ENCODE results near the gene MTF2.

The MTF2 gene

GRCh38 chr1:93056214-93056613, 22.9 kb upstream of the MTF2 start:
- Histone ChIP-seq H2AFZ (ENCODE audit: low read length) (no peak overlapping the region), H3K79me1 (ENCODE audit: low read depth, low read length) (no peaks in the 10 kb centered on the region), H2AK5ac (ENCODE audit: low read depth, low read length) (no peak overlapping the region), H2BK5ac (ENCODE audit: low read length) (no peak overlapping the region), H3K9me3 (replicated peaks in 1 of 2; ENCODE audit: control insufficient read depth in 2 of 2, insufficient read depth in 1 of 2, low read depth in 1 of 2, low read length in 2 of 2) (no peaks in the 10 kb centered on the region), H2BK15ac (ENCODE audit: low read length) (no peak overlapping the region), H4K8ac (ENCODE audit: low read depth, low read length) (no peak overlapping the region), H3K4me1 (ENCODE audit: control insufficient read depth in 2 of 2, insufficient read depth in 1 of 2, low read depth in 1 of 2, low read length in 2 of 2) (no peaks in the 10 kb centered on the region), H3K27ac (replicated peaks; ENCODE audit: low read length) (no peak overlapping the region), H3K27me3 (ENCODE audit: control insufficient read depth in 3 of 3, insufficient read depth in 3 of 3, low read depth in 1 of 3, low read length in 3 of 3) (no peaks in the 10 kb centered on the region), H3K36me3 (replicated peaks in 1 of 2; ENCODE audit: control insufficient read depth in 2 of 2, insufficient read depth in 2 of 2, low read length in 2 of 2) (no peaks in the 10 kb centered on the region), H2BK120ac (ENCODE audit: low read depth, low read length) (no peak overlapping the region), H4K91ac (ENCODE audit: low read depth, low read length, poor library complexity) (no peak overlapping the region), H3K23ac (ENCODE audit: low read depth, low read length, poor library complexity) (no peak overlapping the region), H3K4me2 (ENCODE audit: insufficient read depth, low read length, poor library complexity, severe bottlenecking) (no peak overlapping the region), H3K9ac (ENCODE audit: low read depth, low read length, poor library complexity) (no peak overlapping the region), H2BK12ac (ENCODE audit: low read length) (no peak overlapping the region), H3K4me3 (ENCODE audit: low read length in 2 of 2) (no peak overlapping the region), H3K14ac (ENCODE audit: low read length) (no peak overlapping the region), H3K18ac (ENCODE audit: low read length) (no peak overlapping the region), H3K4ac (ENCODE audit: low read length) (no peak overlapping the region)
- DNase-seq (ENCODE audit: low spot score): no peak
- WGBS, 2 donors (ENCODE audit: extremely low coverage in 2 of 2, insufficient read length in 2 of 2, insufficient replicate concordance in 1 of 2): no CpG with 5 or more reads among the region's 4 CpGs

GRCh38 chr1:93056649-93057048, 22.4 kb upstream of the MTF2 start:
- Histone ChIP-seq H4K8ac (ENCODE audit: low read depth, low read length) (no peak overlapping the region), H3K4ac (ENCODE audit: low read length) (no peak overlapping the region), H3K9ac (ENCODE audit: low read depth, low read length, poor library complexity) (no peak overlapping the region), H3K23ac (ENCODE audit: low read depth, low read length, poor library complexity) (no peak overlapping the region), H3K79me1 (ENCODE audit: low read depth, low read length) (no peaks in the 10 kb centered on the region), H3K14ac (ENCODE audit: low read length) (no peak overlapping the region), H4K91ac (ENCODE audit: low read depth, low read length, poor library complexity) (no peak overlapping the region), H3K27ac (replicated peaks; ENCODE audit: low read length) (no peak overlapping the region), H3K4me1 (ENCODE audit: control insufficient read depth in 2 of 2, insufficient read depth in 1 of 2, low read depth in 1 of 2, low read length in 2 of 2) (no peaks in the 10 kb centered on the region), H3K9me3 (replicated peaks in 1 of 2; ENCODE audit: control insufficient read depth in 2 of 2, insufficient read depth in 1 of 2, low read depth in 1 of 2, low read length in 2 of 2) (no peaks in the 10 kb centered on the region), H3K36me3 (replicated peaks in 1 of 2; ENCODE audit: control insufficient read depth in 2 of 2, insufficient read depth in 2 of 2, low read length in 2 of 2) (no peaks in the 10 kb centered on the region), H2BK15ac (ENCODE audit: low read length) (no peak overlapping the region), H2BK12ac (ENCODE audit: low read length) (no peak overlapping the region), H3K18ac (ENCODE audit: low read length) (no peak overlapping the region), H3K4me3 (ENCODE audit: low read length in 2 of 2) (no peak overlapping the region), H2AFZ (ENCODE audit: low read length) (no peak overlapping the region), H2BK120ac (ENCODE audit: low read depth, low read length) (no peak overlapping the region), H3K27me3 (ENCODE audit: control insufficient read depth in 3 of 3, insufficient read depth in 3 of 3, low read depth in 1 of 3, low read length in 3 of 3) (no peaks in the 10 kb centered on the region), H2BK5ac (ENCODE audit: low read length) (no peak overlapping the region), H2AK5ac (ENCODE audit: low read depth, low read length) (no peak overlapping the region), H3K4me2 (ENCODE audit: insufficient read depth, low read length, poor library complexity, severe bottlenecking) (no peak overlapping the region)
- DNase-seq (ENCODE audit: low spot score): no peak
- WGBS, 2 donors (ENCODE audit: extremely low coverage in 2 of 2, insufficient read length in 2 of 2, insufficient replicate concordance in 1 of 2): no CpG with 5 or more reads among the region's 2 CpGs

- H3K4ac ChIP-seq (ENCODE audit: low read length): no peak overlapping the region
- H2BK120ac ChIP-seq (ENCODE audit: low read depth, low read length): no peak overlapping the region
- no peak overlapping the region for H3K18ac ChIP-seq (ENCODE audit: low read length)
- no peak overlapping the region for H2AK5ac ChIP-seq (ENCODE audit: low read depth, low read length)
- WGBS, 2 donors (ENCODE audit: extremely low coverage in 2 of 2, insufficient read length in 2 of 2, insufficient replicate concordance in 1 of 2): no CpG with 5 or more reads among the region's 3 CpGs
- H3K27ac ChIP-seq (replicated peaks; ENCODE audit: low read length): no peak overlapping the region
- H2BK12ac ChIP-seq (ENCODE audit: low read length): no peak overlapping the region
- no peak overlapping the region for H2BK15ac ChIP-seq (ENCODE audit: low read length)
- no peak overlapping the region for H3K23ac ChIP-seq (ENCODE audit: low read depth, low read length, poor library complexity)
- no peak overlapping the region for H4K91ac ChIP-seq (ENCODE audit: low read depth, low read length, poor library complexity)
- H3K4me1 ChIP-seq (ENCODE audit: control insufficient read depth in 2 of 2, insufficient read depth in 1 of 2, low read depth in 1 of 2, low read length in 2 of 2): no peaks in the 10 kb centered on the region
- DNase-seq (ENCODE audit: low spot score): no peak
- no peak overlapping the region for H3K14ac ChIP-seq (ENCODE audit: low read length)
- no peak overlapping the region for H2AFZ ChIP-seq (ENCODE audit: low read length)
- H3K27me3 ChIP-seq (ENCODE audit: control insufficient read depth in 3 of 3, insufficient read depth in 3 of 3, low read depth in 1 of 3, low read length in 3 of 3): peaks cover 0 to 10% (median 0%) of the 10 kb centered on the region in 3 experiments
- H3K4me2 ChIP-seq (ENCODE audit: insufficient read depth, low read length, poor library complexity, severe bottlenecking): no peak overlapping the region
- no peaks in the 10 kb centered on the region for H3K36me3 ChIP-seq (replicated peaks in 1 of 2; ENCODE audit: control insufficient read depth in 2 of 2, insufficient read depth in 2 of 2, low read length in 2 of 2)
- no peak overlapping the region for H3K9ac ChIP-seq (ENCODE audit: low read depth, low read length, poor library complexity)
- H3K4me3 ChIP-seq (ENCODE audit: low read length in 2 of 2): no peak overlapping the region
- no peaks in the 10 kb centered on the region for H3K9me3 ChIP-seq (replicated peaks in 1 of 2; ENCODE audit: control insufficient read depth in 2 of 2, insufficient read depth in 1 of 2, low read depth in 1 of 2, low read length in 2 of 2)
- no peak overlapping the region for H4K8ac ChIP-seq (ENCODE audit: low read depth, low read length)
- no peaks in the 10 kb centered on the region for H3K79me1 ChIP-seq (ENCODE audit: low read depth, low read length)
- no peak overlapping the region for H2BK5ac ChIP-seq (ENCODE audit: low read length)
Measured at GRCh38 chr1:93061895-93062792, 16.9 kb upstream of the MTF2 start.

- Histone ChIP-seq H3K4me2 (ENCODE audit: insufficient read depth, low read length, poor library complexity, severe bottlenecking) (no peak overlapping the region), H3K9me3 (replicated peaks in 1 of 2; ENCODE audit: control insufficient read depth in 2 of 2, insufficient read depth in 1 of 2, low read depth in 1 of 2, low read length in 2 of 2) (no peaks in the 10 kb centered on the region), H4K91ac (ENCODE audit: low read depth, low read length, poor library complexity) (no peak overlapping the region), H4K8ac (ENCODE audit: low read depth, low read length) (no peak overlapping the region), H2AK5ac (ENCODE audit: low read depth, low read length) (no peak overlapping the region), H2BK120ac (ENCODE audit: low read depth, low read length) (no peak overlapping the region), H2BK12ac (ENCODE audit: low read length) (no peak overlapping the region), H2BK5ac (ENCODE audit: low read length) (no peak overlapping the region), H3K4me3 (ENCODE audit: low read length in 2 of 2) (no peak overlapping the region), H3K23ac (ENCODE audit: low read depth, low read length, poor library complexity) (no peak overlapping the region), H3K4me1 (ENCODE audit: control insufficient read depth in 2 of 2, insufficient read depth in 1 of 2, low read depth in 1 of 2, low read length in 2 of 2) (no peaks in the 10 kb centered on the region), H3K79me1 (ENCODE audit: low read depth, low read length) (no peaks in the 10 kb centered on the region), H3K4ac (ENCODE audit: low read length) (no peak overlapping the region), H2BK15ac (ENCODE audit: low read length) (no peak overlapping the region), H3K36me3 (replicated peaks in 1 of 2; ENCODE audit: control insufficient read depth in 2 of 2, insufficient read depth in 2 of 2, low read length in 2 of 2) (peaks cover 0 to 4% of the 10 kb centered on the region in 2 donors), H3K9ac (ENCODE audit: low read depth, low read length, poor library complexity) (no peak overlapping the region), H2AFZ (ENCODE audit: low read length) (no peak overlapping the region), H3K14ac (ENCODE audit: low read length) (no peak overlapping the region), H3K27ac (replicated peaks; ENCODE audit: low read length) (no peak overlapping the region), H3K18ac (ENCODE audit: low read length) (no peak overlapping the region), H3K27me3 (ENCODE audit: control insufficient read depth in 3 of 3, insufficient read depth in 3 of 3, low read depth in 1 of 3, low read length in 3 of 3) (no peaks in the 10 kb centered on the region)
- DNase-seq (ENCODE audit: low spot score): no peak
- WGBS, 2 donors (ENCODE audit: extremely low coverage in 2 of 2, insufficient read length in 2 of 2, insufficient replicate concordance in 1 of 2): no CpG with 5 or more reads among the region's 4 CpGs
Measured at GRCh38 chr1:93076268-93076667, 2.8 kb upstream of the MTF2 start.
